Calu3 (cell line): ENCODE measurements around the gene PSMB3. TPM values are rescaled to one million over a fixed set of nuclear protein-coding genes. Genes with fewer than 3 reads are reported as not detected.
"Not testable (repeated sequence)": the region's sequence is repeated elsewhere in the genome, so short reads cannot be mapped to it uniquely, and the experiment has no call there.

Experiments used
- BruUV-seq: library from RNA; stranded (reverse); fragments of 400-500 nt; replicated peaks from 2 replicates; lab custom pipeline; 2021; lab: Mats Ljungman, UMichigan
- CTCF ChIA-PET: fragments of 300-600 bp; sonication (Branson Sonifier 250); formaldehyde crosslinking; loops from one replicate; lab custom pipeline; 2022; ENCODE audit warnings: antibody characterized with exemption; lab: Charles Lee
- DNase-seq: peaks from one replicate; pipeline ENCODE4 v3.0.0; 2022
- H3K27ac Mint-ChIP-seq: one replicate; pipeline ENCODE4 v1.8.0; 2022; ENCODE audit warnings: mixed read lengths; ENCODE audit not compliant: unreplicated experiment
- H3K27me3 Mint-ChIP-seq: one replicate; pipeline ENCODE4 v1.8.0; 2022; ENCODE audit warnings: mixed read lengths; ENCODE audit not compliant: unreplicated experiment
- H3K36me3 Mint-ChIP-seq: one replicate; pipeline ENCODE4 v1.8.0; 2022; ENCODE audit warnings: mild to moderate bottlenecking, moderate library complexity, mixed read lengths; ENCODE audit not compliant: insufficient read depth, unreplicated experiment
- H3K4me1 Mint-ChIP-seq: one replicate; pipeline ENCODE4 v1.8.0; 2022; ENCODE audit warnings: mild to moderate bottlenecking, low read depth, mixed read lengths; ENCODE audit not compliant: unreplicated experiment
- H3K4me3 Mint-ChIP-seq: one replicate; pipeline ENCODE4 v1.8.0; 2022; ENCODE audit warnings: mild to moderate bottlenecking, low read depth, moderate library complexity, mixed read lengths; ENCODE audit not compliant: unreplicated experiment
- H3K9me3 Mint-ChIP-seq: one replicate; pipeline ENCODE4 v1.8.0; 2022; ENCODE audit warnings: low read depth, mixed read lengths; ENCODE audit not compliant: unreplicated experiment
- CTCF ChIP-seq: fragments of 200-600 bp; IDR thresholded peaks from one replicate; pipeline ENCODE4 v1.8.0; 2022; ENCODE audit warnings: antibody characterized with exemption; ENCODE audit not compliant: unreplicated experiment
- intact Hi-C: fragments of 100-400 bp; cut with micrococcal nuclease; formaldehyde crosslinking; loops from one replicate; pipeline ENCODE4 v1.10.0; 2022; ENCODE audit not compliant: unreplicated experiment
- total RNA-seq: library from RNA; stranded (reverse); gene quantifications from 2 replicates; pipeline ENCODE4 v1.2.3, GENCODE V29; 2022

The PSMB3 gene
- total RNA-seq, 1 experiment from 2014 or later, result 935 TPM

- Mint-ChIP-seq H3K4me1 (no peaks in the 10 kb centered on the region), H3K4me3 (no peak overlapping the region), H3K27me3 (no peaks in the 10 kb centered on the region), H3K9me3 (no peaks in the 10 kb centered on the region), H3K36me3 (peaks cover 59% of the 10 kb centered on the region), H3K27ac (no peak overlapping the region)
- intact Hi-C loops, result no loop called here
- TF ChIP-seq CTCF, result no peak
- no TSS peak for BruUV-seq
- no peak for DNase-seq
- CTCF ChIA-PET, result interaction anchor here (0.6 to 0.7 kb wide), 2 partner anchors 43 to 678 kb away, joined by 3 to 4 read pairs; no protein-coding TSS in a partner anchor
Observed at GRCh38 chr17:38777641-38778250, 25.2 kb downstream of the PSMB3 start.

- CTCF ChIA-PET, result interaction anchor here (1.1 kb wide), 1 partner anchor 12 kb away, joined by 3 read pairs; no protein-coding TSS in a partner anchor
- no peaks in the 10 kb centered on the region for H3K27me3 Mint-ChIP-seq
- H3K27ac Mint-ChIP-seq, result no peak overlapping the region
Observed at GRCh38 chr17:38779965-38780752, 27.6 kb downstream of the PSMB3 start.

GRCh38 chr17:38783227-38783626, 30.7 kb downstream of the PSMB3 start:
- H3K4me1 Mint-ChIP-seq, result no peaks in the 10 kb centered on the region
- no peak overlapping the region for H3K4me3 Mint-ChIP-seq
- TF ChIP-seq CTCF, result no peak
- BruUV-seq, result no TSS peak
- H3K27ac Mint-ChIP-seq, result no peak overlapping the region
- no peaks in the 10 kb centered on the region for H3K27me3 Mint-ChIP-seq
- intact Hi-C loops, result no loop called here
- H3K9me3 Mint-ChIP-seq, result no peaks in the 10 kb centered on the region
- CTCF ChIA-PET, result interaction anchor here (0.6 kb wide), 3 partner anchors 22 to 1152 kb away, joined by 3 read pairs; no protein-coding TSS in a partner anchor
- H3K36me3 Mint-ChIP-seq, result peaks cover 34% of the 10 kb centered on the region
- no peak for DNase-seq

More at GRCh38 chr17:38779965-38780752, 27.6 kb downstream of the PSMB3 start:
- Mint-ChIP-seq H3K4me3 (no peak overlapping the region), H3K9me3 (no peaks in the 10 kb centered on the region), H3K4me1 (no peaks in the 10 kb centered on the region), H3K36me3 (peaks cover 53% of the 10 kb centered on the region)
- BruUV-seq, result no TSS peak
- no peak for DNase-seq
- intact Hi-C loops, result no loop called here
- TF ChIP-seq CTCF, result no peak

- intact Hi-C loops, result no loop called here
Observed at GRCh38 chr17:38786372-38786771, 33.8 kb downstream of the PSMB3 start.

GRCh38 chr17:38787999-38788398, 35.5 kb downstream of the PSMB3 start:
- H3K4me1 Mint-ChIP-seq, H3K27ac Mint-ChIP-seq, DNase-seq, intact Hi-C loops, H3K4me3 Mint-ChIP-seq, H3K27me3 Mint-ChIP-seq, H3K9me3 Mint-ChIP-seq, BruUV-seq: not testable (repeated sequence)
- CTCF ChIA-PET, result interaction anchor here (0.5 to 0.9 kb wide), 5 partner anchors 11 to 1406 kb away, joined by 3 to 6 read pairs (median 4); partner anchors contain the start of gene PIP4K2B
- peaks cover 21% of the 10 kb centered on the region for H3K36me3 Mint-ChIP-seq

More at GRCh38 chr17:38786372-38786771, 33.8 kb downstream of the PSMB3 start:
- no peak for TF ChIP-seq CTCF
- Mint-ChIP-seq H3K4me1 (no peaks in the 10 kb centered on the region), H3K9me3 (no peaks in the 10 kb centered on the region), H3K4me3 (no peak overlapping the region), H3K27ac (no peak overlapping the region), H3K27me3 (no peaks in the 10 kb centered on the region), H3K36me3 (peaks cover 22% of the 10 kb centered on the region)
- CTCF ChIA-PET, result interaction anchor here (0.8 kb wide), 1 partner anchor 12 kb away, joined by 3 read pairs; no protein-coding TSS in a partner anchor
- DNase-seq, result no peak
- BruUV-seq, result no TSS peak
